ENCODE measurements around the gene ASTL. TPM values are rescaled to one million over a fixed set of nuclear protein-coding genes. Genes with fewer than 3 reads are reported as not detected.

ASTL gene
- total RNA-seq, 2 experiments from 2014 or later: 0.34 TPM; not detected in 1

DNA sequence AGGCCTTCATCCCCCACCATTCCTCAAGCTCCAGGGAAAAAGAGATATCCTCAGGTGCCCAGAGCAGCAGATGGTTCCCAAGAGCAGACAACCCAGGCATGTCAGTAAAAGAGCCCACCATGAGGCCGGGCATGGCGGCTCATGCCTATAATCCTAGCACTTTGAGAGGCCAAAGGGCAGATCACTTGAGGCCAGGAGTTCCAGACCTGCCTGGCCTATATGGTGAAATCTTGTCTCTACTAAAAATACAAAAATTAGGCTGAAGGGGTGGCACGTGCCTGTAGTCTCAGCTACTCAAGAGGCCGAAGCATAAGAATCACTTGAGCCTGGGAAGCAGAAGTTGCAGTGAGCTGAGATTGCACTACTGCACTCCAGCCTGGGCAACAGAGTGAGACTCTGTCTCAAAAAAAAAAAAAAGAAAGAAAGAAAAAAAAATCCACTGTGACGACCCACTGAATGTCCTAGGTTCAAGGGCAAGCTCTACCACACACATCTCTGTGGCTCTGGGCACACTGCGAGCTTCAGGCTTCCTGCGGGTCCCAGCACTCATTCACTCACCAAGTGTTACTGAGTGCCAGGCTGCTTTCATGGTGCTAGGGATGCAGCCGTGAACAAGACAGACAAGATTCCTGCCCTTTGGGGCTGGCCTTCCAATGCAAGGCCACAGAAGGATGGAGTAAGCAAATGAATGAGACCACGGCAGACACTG lies 13.4 kb upstream of the ASTL start:
- DNase-seq (no peak), ATAC-seq (no peak)
- no peaks in the 10 kb centered on the region for H3K27me3 Mint-ChIP-seq (ENCODE audit: low read depth)
- peaks cover 66% of the 10 kb centered on the region for H3K4me1 Mint-ChIP-seq (ENCODE audit: low read depth)
- H3K9me3 Mint-ChIP-seq (ENCODE audit: insufficient read depth): no peaks in the 10 kb centered on the region
- H3K27ac Mint-ChIP-seq: peak overlapping the region; percentile 60
- ChIA-PET POLR2A (interaction anchor here (0.6 to 1.0 kb wide), 2 partner anchors 12 to 160 kb away, joined by 3 to 4 read pairs; partner anchors contain the start of gene ANKRD36C), CTCF (interaction anchor here (1.6 to 21.7 kb wide), 3 partner anchors 9 to 21 kb away, joined by 5 to 674 read pairs (median 7); no protein-coding TSS in a partner anchor)
- H3K4me3 Mint-ChIP-seq: no peak overlapping the region
- no peaks in the 10 kb centered on the region for H3K36me3 Mint-ChIP-seq (ENCODE audit: low read depth)

DNA sequence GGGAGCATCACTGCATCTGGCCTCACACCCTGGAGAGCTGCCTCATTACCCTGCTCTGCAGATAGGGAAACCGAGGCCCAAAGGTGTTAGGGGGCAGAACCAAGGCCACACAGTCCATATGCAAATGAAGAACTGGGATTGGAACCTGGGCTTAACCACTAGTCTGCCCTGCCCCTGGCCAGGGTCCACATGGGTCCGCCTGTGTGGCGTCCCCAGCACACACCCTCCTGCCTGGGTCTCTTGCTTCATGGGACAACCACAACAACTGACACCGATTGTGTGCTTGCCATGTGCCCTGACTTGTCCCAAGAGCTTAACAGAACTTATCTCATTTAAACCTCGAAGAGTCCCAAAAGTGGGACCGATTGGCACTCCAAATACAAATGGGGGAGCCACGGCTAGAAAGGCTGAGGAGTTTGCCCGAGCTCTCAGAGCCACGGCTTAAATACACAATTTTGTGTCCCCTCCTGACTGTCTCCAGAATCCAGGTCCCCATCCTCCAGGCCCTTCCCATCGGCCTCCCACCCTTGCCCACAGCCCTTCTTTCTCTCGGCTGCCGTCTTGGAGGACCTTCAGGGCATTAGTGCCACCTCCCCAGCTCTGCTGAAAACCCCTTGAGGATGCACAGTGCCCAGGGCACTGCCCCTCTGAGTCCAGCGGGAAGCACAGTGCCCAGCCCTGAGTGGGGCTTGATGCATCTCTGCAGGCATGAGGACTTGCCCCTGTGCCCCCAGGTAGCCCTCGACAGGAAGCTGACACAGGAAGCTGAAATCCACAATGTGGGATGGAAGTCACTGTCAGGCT lies 12.7 kb upstream of the ASTL start:
- H3K9me3 Mint-ChIP-seq (ENCODE audit: insufficient read depth): no peaks in the 10 kb centered on the region
- no peaks in the 10 kb centered on the region for H3K36me3 Mint-ChIP-seq (ENCODE audit: low read depth)
- ChIA-PET CTCF (interaction anchor here (1.1 to 21.7 kb wide), 4 partner anchors 10 to 22 kb away, joined by 3 to 674 read pairs (median 5); no protein-coding TSS in a partner anchor), POLR2A (interaction anchor here (0.7 kb wide), 1 partner anchor 115 kb away, joined by 3 read pairs; the partner anchor contains the start of gene CIAO1)
- peaks cover 66% of the 10 kb centered on the region for H3K4me1 Mint-ChIP-seq (ENCODE audit: low read depth)
- H3K27ac Mint-ChIP-seq: peak overlapping the region; percentile 60
- H3K4me3 Mint-ChIP-seq: no peak overlapping the region
- peak; percentile 20 for DNase-seq
- H3K27me3 Mint-ChIP-seq (ENCODE audit: low read depth): no peaks in the 10 kb centered on the region
- ATAC-seq: no peak

DNA sequence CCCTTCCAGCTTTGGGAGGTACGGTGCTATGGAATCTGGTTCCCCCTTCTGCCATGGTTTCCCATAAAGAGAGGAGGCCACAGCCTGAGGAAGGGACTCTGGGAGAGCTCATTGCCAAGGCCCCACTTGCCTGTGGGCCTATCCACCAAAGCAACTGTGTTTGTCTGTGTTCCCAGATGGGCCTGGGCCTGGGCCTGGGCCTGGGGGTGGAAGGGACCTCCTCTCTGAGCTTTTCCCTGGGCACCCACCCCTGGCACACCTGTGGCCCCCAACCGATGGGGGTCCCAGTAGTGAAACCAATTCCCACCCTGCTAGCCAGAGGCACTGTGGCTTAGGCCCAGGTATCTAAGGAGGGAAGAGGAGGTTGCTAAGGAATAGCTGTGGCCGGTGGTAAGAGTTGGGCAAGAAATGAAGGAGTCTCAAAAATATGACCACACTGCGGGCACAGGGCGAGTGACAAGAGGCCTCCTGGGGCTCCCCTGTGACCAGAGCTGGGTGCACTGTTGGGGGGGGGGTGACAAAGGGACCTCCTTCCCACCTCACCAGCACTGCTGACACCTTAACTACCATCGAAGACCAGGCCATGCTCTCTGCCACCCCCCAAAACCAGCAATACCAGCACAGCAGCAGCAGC lies 11.8 kb upstream of the ASTL start:
- CTCF ChIA-PET: interaction anchor here (1.1 to 21.7 kb wide), 3 partner anchors 9 to 23 kb away, joined by 3 to 674 read pairs (median 3); no protein-coding TSS in a partner anchor
- H3K9me3 Mint-ChIP-seq (ENCODE audit: insufficient read depth): no peaks in the 10 kb centered on the region
- ATAC-seq (no peak), DNase-seq (no peak)
- peak overlapping the region; percentile 42 for H3K27ac Mint-ChIP-seq
- peaks cover 65% of the 10 kb centered on the region for H3K4me1 Mint-ChIP-seq (ENCODE audit: low read depth)
- H3K4me3 Mint-ChIP-seq: no peak overlapping the region
- H3K36me3 Mint-ChIP-seq (ENCODE audit: low read depth): no peaks in the 10 kb centered on the region
- POLR2A ChIA-PET: interaction anchor here (0.7 to 1.0 kb wide), 4 partner anchors 9 to 116 kb away, joined by 3 read pairs; partner anchors contain the start of gene CIAO1
- no peaks in the 10 kb centered on the region for H3K27me3 Mint-ChIP-seq (ENCODE audit: low read depth)

DNA sequence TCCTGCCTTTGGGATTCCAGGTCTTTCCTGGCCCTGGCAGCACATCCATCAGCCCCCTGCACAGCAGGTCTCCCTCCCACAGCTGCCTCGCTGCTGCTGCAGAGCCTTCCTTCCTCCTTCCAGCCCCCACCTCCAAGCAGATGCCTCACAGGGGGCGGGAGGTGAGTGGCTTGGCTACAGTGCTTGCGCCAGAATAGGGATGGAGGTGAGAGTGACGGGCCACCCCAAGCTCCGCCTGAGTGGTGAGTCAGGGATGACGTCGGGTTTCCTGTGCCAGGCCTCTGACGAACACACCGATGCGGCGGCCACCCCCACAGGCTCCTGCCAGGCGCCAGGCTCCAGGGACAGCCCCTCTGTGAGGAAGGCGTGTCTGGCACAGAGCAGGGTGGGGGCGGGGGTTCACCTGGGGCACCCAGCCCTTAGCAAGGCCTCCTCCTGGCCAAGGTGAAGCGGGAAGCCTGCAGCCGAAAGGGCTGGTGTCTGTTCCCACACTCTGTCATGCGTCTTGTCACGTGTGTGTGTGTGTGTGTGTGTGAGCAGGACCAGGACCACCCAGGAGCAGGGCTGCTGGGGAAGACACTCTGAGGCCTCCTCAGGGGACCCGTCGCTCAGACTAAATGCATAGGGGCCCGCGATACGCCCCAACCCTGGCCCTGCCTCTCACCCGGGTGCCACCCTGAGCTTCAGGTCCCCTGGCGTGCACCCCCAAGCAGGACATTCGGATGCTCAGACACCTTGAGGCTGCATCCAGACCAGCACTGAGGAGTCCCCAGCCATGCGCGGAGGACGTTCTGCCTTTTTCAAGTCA lies 10.3 kb upstream of the ASTL start:
- DNase-seq: peak; percentile 96
- ATAC-seq: peak; percentile 61
- Mint-ChIP-seq H3K36me3 (ENCODE audit: low read depth) (peaks cover 7% of the 10 kb centered on the region), H3K4me1 (ENCODE audit: low read depth) (peaks cover 75% of the 10 kb centered on the region), H3K27me3 (ENCODE audit: low read depth) (no peaks in the 10 kb centered on the region), H3K4me3 (peak overlapping the region; percentile 42), H3K27ac (peak overlapping the region; percentile 97), H3K9me3 (ENCODE audit: insufficient read depth) (no peaks in the 10 kb centered on the region)
- ChIA-PET CTCF (interaction anchor here (0.6 to 21.7 kb wide), 4 partner anchors 10 to 59 kb away, joined by 3 to 674 read pairs (median 12); partner anchors contain the start of gene ASTL), POLR2A (interaction anchor here (10.2 kb wide), 1 partner anchor 12 kb away, joined by 193 read pairs; no protein-coding TSS in a partner anchor)

DNA sequence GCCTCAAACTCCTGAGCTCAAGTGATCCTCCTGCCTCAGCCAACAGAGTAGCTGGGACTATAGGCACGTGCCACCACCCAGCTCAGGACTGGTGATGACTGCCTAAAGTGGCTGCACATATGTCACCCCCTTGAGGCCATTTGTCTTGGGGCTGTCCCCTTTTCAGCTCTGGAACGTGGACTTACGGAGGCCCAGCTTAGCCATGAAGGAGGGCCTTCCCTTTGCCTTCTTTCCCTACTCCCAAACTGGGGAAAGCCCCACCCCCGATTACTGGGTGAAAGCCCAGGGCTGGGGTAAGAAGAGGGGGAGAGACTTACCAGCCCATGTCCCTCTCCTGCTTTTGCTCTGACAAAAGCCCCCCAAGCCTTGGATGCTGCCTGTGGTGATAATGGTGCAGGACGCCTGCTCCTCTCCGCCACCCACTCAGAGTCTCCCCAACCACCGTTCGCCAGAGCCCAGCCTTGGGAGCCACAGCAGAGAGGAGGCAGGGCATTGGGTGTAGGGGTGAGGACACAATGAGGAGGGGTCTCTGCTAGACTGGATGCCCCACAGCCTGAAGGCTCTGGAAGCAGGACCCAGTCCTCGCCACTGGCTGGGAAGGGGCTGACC lies 9.4 kb upstream of the ASTL start:
- H3K27ac Mint-ChIP-seq: peak overlapping the region; percentile 97
- H3K36me3 Mint-ChIP-seq (ENCODE audit: low read depth): peaks cover 13% of the 10 kb centered on the region
- H3K4me1 Mint-ChIP-seq (ENCODE audit: low read depth): peaks cover 80% of the 10 kb centered on the region
- POLR2A ChIA-PET: interaction anchor here (0.7 to 10.2 kb wide), 3 partner anchors 13 to 156 kb away, joined by 3 to 193 read pairs (median 5); partner anchors contain the start of genes ANKRD36C and STARD7
- no peaks in the 10 kb centered on the region for H3K27me3 Mint-ChIP-seq (ENCODE audit: low read depth)
- H3K4me3 Mint-ChIP-seq: no peak overlapping the region
- DNase-seq (no peak), ATAC-seq (no peak)
- CTCF ChIA-PET: interaction anchor here (1.9 to 21.7 kb wide), 4 partner anchors 9 to 156 kb away, joined by 6 to 674 read pairs (median 14); partner anchors contain the start of genes ANKRD36C and ASTL
- H3K9me3 Mint-ChIP-seq (ENCODE audit: insufficient read depth): no peaks in the 10 kb centered on the region

DNA sequence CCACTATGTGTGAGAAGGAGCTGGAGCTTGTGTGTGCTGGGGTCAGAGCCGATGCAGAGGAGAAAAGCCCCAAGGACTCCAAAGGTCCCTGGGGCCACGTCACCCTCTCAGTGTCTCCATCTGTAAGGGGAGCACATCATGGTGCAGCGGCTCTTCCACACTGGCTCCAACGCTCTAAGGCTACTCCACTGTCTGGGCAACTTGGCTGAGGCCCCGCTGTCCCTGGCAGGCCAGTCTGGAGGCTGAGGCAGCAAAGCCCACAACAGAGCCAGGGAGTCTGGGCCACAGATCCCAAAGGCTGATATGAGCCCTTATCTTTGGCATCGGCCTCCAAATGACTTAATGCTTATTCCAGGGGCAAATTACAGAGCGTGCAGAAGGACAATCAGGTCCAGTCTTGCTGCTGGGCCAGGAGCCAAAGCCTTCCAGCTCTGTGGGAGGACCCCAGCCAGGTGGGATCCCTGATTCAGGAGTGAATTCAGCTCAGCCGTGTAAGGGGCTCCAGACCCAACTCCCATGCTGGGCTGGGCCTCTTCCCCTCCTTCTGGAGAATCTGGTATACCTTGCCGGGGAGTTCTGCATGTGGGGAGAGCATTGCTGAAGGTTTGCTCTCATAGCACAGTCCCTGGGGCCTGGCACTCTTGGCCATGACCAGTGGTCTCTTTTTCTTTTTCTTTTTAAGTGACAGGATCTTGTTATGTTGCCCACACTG lies 8.7 kb upstream of the ASTL start:
- Mint-ChIP-seq H3K27me3 (ENCODE audit: low read depth) (no peaks in the 10 kb centered on the region), H3K4me3 (peak overlapping the region; percentile 61), H3K36me3 (ENCODE audit: low read depth) (peaks cover 16% of the 10 kb centered on the region), H3K4me1 (ENCODE audit: low read depth) (peaks cover 82% of the 10 kb centered on the region), H3K9me3 (ENCODE audit: insufficient read depth) (no peaks in the 10 kb centered on the region), H3K27ac (peak overlapping the region; percentile 97)
- ChIA-PET POLR2A (interaction anchor here (0.7 to 10.2 kb wide), 5 partner anchors 14 to 155 kb away, joined by 3 to 193 read pairs (median 5); partner anchors contain the start of genes ANKRD36C and STARD7), CTCF (interaction anchor here (0.7 to 21.7 kb wide), 6 partner anchors 8 to 155 kb away, joined by 3 to 674 read pairs (median 8); partner anchors contain the start of genes ANKRD36C and ASTL)
- no peak for DNase-seq
- no peak for ATAC-seq

DNA sequence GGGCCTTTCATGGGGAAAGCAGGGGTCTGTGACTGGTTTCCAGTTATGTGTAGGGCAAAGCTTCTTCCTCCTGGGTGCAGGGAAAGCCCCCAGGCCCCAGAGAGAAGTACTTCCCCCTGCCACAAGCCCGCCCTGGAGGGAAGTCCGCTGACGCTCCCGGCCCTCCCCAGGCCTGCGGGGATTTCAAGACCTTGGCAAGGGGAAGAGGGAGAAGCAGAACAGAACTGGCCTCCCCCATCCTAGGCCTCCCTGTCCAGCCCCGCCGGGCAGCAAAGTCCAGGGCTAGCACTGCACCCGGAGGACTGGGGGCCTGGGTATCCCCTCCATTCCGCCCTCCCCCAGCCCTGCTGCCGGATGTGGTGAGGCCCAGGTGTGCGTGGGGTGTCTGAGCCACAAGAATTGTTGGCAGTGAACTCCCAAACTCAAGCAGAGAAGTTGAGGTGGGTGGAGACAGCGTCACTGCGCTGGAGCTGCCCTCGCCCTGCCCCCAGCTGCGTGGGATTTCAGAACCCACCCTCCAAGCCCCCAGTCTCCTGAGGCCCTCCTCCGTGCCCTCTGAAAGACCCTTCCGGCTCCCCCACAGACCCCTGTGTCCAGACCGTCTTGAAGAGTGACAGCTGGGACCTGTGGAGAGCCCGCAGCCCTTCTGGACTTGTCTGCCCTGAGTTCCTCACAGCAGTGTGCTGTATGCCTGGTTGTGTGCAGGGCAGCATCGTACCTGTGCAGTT lies 8.0 kb upstream of the ASTL start:
- no peaks in the 10 kb centered on the region for H3K27me3 Mint-ChIP-seq (ENCODE audit: low read depth)
- ChIA-PET POLR2A (interaction anchor here (0.7 to 10.2 kb wide), 7 partner anchors 8 to 154 kb away, joined by 3 to 193 read pairs (median 5); partner anchors contain the start of genes ANKRD36C and STARD7), CTCF (interaction anchor here (0.7 to 21.7 kb wide), 5 partner anchors 8 to 154 kb away, joined by 3 to 674 read pairs (median 10); partner anchors contain the start of genes ANKRD36C and ASTL)
- H3K36me3 Mint-ChIP-seq (ENCODE audit: low read depth): peaks cover 16% of the 10 kb centered on the region
- DNase-seq: peak; percentile 87
- peak; percentile 14 for ATAC-seq
- peak overlapping the region; percentile 61 for H3K4me3 Mint-ChIP-seq
- no peaks in the 10 kb centered on the region for H3K9me3 Mint-ChIP-seq (ENCODE audit: insufficient read depth)
- peak overlapping the region; percentile 97 for H3K27ac Mint-ChIP-seq
- peaks cover 76% of the 10 kb centered on the region for H3K4me1 Mint-ChIP-seq (ENCODE audit: low read depth)

DNA sequence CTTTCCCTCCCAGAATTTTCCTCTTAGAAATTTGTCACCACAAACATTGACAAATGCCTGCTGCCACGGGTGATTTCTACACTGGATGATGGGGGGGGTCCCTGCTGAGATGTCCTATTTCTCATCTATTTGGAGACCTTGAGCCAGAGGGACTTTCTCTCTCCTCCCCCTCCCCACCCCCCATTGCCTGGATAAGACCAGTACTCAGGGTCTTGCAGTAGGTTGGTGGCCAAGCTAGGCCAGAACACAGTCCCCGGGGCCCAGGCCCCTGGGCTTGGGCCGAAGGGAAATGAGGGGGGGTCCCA lies 7.5 kb upstream of the ASTL start:
- ATAC-seq: no peak
- Mint-ChIP-seq H3K4me3 (peak overlapping the region; percentile 61), H3K9me3 (ENCODE audit: insufficient read depth) (no peaks in the 10 kb centered on the region), H3K4me1 (ENCODE audit: low read depth) (peaks cover 71% of the 10 kb centered on the region), H3K36me3 (ENCODE audit: low read depth) (peaks cover 16% of the 10 kb centered on the region), H3K27ac (peak overlapping the region; percentile 97), H3K27me3 (ENCODE audit: low read depth) (no peaks in the 10 kb centered on the region)
- no peak for DNase-seq
- CTCF ChIA-PET: interaction anchor here (1.1 to 21.7 kb wide), 3 partner anchors 12 to 154 kb away, joined by 5 to 674 read pairs (median 10); partner anchors contain the start of gene ANKRD36C
- POLR2A ChIA-PET: interaction anchor here (1.1 to 10.2 kb wide), 6 partner anchors 9 to 154 kb away, joined by 3 to 193 read pairs (median 5); partner anchors contain the start of genes ANKRD36C and STARD7

Measured in activated CD8-positive, alpha-beta T cell treated with anti-CD3 and anti-CD28 coated beads, Interleukin-2, amount 10 ng/mL, durations not matched to agents 7 days and 5 days (primary cell).